NT2/D1 (cell line): ENCODE data around the gene CTXN1.

Source experiments
- SUZ12 ChIP-seq: IDR thresholded peaks from 2 replicates; pipeline ENCODE4 v1.6.1; 2011; ENCODE audit not compliant: insufficient read length, insufficient read depth; ENCODE audit errors: extremely low read depth
- YY1 ChIP-seq: IDR thresholded peaks from 2 replicates; pipeline ENCODE4 v1.6.1; 2011; ENCODE audit not compliant: insufficient read length, insufficient read depth
- ZNF274 ChIP-seq: IDR thresholded peaks from 2 replicates; pipeline ENCODE4 v1.6.1; 2011; ENCODE audit warnings: mild to moderate bottlenecking, low read depth, low read length

GRCh38 chr19:7914598-7915045, 11.3 kb downstream of the CTXN1 start, which contains the start of gene TGFBR3L:
- no peak for TF ChIP-seq ZNF274
- TF ChIP-seq SUZ12 = no peak
- TF ChIP-seq YY1 = no peak
